NOMO-1 treated with dmso at 0.1 percent for 144 hours (cell line): ENCODE measurements around the gene EXT2.

Experiments
- DNase-seq: peaks from one replicate; lab custom pipeline; 2025; ENCODE audit not compliant: unreplicated experiment; lab: John Stamatoyannopoulos, UW

The EXT2 gene

DNA sequence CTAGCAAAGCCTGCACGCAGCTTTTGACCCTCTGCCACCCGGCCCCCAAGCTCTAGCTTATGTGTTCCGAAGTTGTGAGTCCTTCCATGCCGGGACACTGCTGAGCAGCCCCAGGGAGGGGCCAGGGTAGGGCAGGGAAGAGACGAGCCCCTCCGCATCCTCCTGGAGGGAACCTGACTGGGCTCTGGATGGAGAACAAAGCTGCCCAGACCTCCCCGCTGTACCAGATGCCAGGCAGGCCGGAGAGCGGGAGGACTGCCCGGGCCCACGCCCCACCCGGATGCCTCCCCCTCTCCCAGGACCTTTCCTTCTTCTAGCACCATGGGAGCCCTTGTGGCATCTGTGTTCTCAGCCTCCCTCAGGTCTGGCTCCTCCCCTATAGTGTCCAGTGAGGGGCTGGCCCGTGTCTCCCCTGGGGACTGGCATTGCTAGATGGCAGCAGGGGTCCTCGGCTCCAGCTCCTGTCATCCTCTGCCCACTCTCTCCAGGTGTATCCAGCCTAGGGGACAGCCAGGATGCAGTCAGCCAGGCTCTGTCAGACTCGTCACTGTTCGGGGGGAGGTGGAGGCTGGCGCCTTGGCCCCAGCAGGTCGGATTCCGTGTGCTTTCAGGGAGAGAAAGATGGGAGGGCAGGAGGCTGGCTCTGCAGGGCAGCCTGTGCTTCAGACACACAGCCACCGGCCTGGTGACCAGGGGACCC lies 168.4 kb downstream of the EXT2 start:
- DNase-seq = no peak

- no peak for DNase-seq
Measured at GRCh38 chr11:44264438-44264749, 168.9 kb downstream of the EXT2 start.

DNA sequence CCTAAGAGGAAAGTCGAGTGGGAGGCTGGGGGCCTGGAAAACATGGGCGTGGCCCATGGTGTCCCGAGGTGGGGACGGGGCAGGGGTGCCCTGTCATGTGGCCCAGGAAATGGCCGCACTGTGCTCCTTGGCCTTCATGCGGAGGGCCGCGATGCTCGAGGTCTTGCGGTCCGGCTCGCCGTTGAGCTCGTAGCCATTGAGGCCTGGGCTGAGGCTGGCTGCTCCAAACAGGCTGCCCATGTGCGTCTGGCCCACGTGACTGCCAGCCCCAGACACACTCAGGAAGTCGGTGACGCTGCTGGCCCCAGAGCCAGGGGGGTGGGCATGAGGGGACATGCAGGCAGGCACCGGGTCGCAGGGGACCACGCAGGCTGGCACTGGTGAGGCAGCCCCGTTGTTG lies 169.3 kb downstream of the EXT2 start:
- DNase-seq = no peak

DNA sequence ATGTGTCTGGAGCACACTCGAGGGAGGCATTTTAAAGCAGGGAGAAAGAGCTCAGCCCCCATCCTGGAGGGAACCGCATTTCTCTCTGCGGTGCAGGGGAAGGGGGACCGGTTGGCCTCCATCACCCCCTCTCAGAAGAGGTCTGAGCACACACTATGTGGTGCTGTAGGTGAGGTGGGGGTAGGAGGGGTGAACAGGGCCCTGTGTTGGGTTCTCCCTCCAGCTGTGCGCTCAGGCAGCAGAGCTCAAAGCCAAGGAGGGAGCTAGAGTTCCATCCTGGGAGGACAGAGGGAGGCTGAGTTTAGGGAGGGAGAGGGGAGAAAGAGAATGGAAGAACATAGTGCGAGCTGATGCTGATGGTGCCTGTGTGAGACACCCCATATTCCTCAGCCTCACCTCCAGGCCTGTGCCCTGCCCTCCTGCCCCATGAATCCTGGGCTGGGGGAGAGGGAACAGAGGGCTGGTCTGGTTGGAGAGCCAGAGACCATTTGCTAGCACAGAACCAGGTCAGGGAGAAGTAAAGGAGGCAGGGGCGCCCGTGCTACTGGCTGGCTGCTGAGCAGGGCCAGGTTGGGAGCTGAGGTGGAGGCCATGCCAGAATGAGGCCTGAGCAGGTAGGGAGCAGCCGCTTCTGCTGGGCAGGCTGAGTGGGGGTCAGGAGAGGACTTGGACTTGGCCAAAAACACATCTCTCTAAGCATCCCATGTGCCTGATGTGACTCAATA lies 170.7 kb downstream of the EXT2 start:
- DNase-seq = no peak

GRCh38 chr11:44267006-44267749 lies 171.7 kb downstream of the EXT2 start:
- DNase-seq = no peak

GRCh38 chr11:44267750-44268613 lies 172.5 kb downstream of the EXT2 start:
- DNase-seq = no peak

- no peak for DNase-seq
Measured at GRCh38 chr11:44268614-44269080, 173.2 kb downstream of the EXT2 start.

- DNase-seq = no peak
Measured at GRCh38 chr11:44269369-44270351, 174.2 kb downstream of the EXT2 start.

- no peak for DNase-seq
Measured at GRCh38 chr11:44270403-44271273, 175.2 kb downstream of the EXT2 start.

DNA sequence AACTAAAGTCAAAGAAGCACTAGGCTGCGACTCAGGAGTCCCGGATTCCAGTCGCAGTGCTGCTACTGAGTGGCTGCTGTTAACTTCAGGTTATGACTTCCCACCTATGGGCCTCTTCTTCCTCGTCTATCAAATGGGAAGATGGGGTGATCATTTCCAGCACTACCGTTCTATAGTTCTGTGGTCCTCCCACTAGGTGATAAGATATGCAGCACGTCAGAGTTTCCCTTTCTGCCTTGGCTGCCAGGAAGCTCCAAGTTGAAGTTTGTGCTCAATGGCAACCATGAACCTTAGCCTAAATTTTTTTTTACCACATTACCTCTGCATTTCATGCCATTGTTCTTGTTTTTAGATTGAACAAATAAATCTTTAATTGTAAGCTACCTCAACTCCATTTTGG lies 175.8 kb downstream of the EXT2 start:
- DNase-seq = no peak

- no peak for DNase-seq
Measured at GRCh38 chr11:44274404-44274803, 178.9 kb downstream of the EXT2 start.

DNA sequence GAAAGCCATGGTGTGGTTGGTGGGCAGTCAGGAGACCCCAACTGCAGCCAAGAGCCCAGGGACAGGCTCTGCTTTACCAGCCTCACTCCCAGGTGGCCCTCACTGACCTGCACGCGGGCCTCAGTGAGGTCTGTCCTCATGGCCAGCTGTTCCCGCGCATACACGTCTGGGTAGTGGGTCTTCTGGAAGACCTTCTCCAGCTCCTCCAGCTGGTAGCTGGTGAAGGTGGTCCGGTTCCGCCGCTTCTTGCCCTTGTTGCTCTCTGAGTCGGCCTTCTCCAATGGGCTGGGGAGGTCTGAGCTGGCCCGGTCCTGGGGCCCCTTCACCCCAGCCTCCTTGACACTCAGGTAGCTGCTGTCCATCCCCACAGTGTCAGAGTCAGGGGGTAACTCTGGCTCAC lies 179.8 kb downstream of the EXT2 start:
- no peak for DNase-seq

DNA sequence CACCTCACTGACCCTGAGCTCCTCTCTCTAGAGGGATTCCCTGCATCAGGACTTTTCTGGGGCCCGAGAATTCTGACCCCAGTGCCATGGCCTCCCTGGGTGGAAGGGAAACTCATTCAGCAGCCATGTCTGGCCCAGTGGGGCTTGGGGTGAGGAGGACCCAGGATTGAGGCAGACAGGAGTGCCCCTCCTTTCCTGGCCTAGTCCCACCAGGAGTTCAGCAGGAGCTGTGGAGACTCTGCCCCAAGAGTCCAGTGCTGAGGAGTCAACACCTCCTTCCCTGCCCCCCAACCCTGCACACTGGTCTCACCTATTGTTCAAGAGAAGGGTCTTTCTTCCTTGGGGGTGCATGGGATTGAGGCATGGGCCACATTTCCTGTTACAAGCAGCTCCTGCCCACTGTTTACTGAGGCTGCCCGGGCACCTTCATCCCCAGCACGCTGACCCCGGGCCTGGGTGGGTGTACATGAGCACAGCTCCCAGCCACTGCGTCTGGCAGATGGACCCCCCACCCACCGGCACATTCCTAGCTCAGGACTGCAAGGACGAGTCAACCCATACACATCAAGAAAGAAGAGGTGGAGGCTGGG lies 180.6 kb downstream of the EXT2 start:
- DNase-seq = no peak

GRCh38 chr11:44277196-44278090 lies 182.0 kb downstream of the EXT2 start:
- DNase-seq = no peak

DNA sequence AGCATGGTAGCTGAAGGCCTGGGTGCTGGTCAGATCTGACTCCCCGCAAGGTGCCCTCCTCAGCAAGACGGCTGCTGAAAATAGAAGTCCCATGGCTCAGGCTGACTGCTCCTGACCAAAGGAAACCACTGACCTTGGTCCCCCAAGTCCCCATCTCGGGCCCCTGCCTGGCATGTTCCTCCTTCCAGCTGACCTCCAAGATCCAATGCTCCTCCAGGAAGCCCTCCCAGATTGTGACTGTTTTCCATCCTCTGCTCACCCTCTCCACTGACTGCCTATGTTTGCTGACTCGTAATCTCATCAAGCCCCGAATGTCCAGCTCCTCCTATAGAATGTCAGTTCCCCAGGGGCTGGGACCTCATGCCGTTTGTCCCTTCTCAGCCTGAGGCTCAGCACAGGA lies 184.0 kb downstream of the EXT2 start:
- no peak for DNase-seq

DNA sequence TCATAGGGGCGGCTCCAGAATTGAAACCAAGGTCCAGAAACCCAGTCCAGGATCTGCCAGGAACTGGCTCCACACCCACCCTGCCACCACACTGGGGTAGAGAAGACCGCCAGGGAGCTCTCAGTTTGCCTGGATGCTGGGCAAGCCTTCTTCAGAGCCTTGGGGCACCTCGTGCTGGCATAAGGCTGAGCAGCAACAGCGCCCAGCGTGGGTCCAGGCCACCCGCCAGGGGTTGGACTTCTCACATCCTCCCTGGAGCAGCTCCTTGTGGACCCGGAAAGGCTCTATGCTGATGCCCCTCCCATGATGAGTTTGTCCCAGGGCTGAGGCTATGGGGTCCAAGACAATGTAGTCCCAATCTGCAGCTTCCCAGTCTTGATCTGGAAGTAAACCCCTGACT lies 184.8 kb downstream of the EXT2 start:
- DNase-seq = no peak

GRCh38 chr11:44281151-44281550 lies 185.7 kb downstream of the EXT2 start:
- DNase-seq = no peak

GRCh38 chr11:44282620-44283019 lies 187.1 kb downstream of the EXT2 start:
- no peak for DNase-seq
